RWPE2 (cell line): ENCODE data around the gene UVRAG.

Experiments
- ATAC-seq: fragments of 200-7000 bp; cut with Tn5 transposase; 3 replicates; pipeline ENCODE4 v1.9.1; 2021; ENCODE audit warnings: low read depth
- DNase-seq: peaks from one replicate; pipeline ENCODE4 v3.0.0-alpha.2; 2020; ENCODE audit warnings: low spot score
- H3K27ac ChIP-seq: fragments of 450-650 bp; 2 replicates; pipeline ENCODE4 v1.5.1; 2017; ENCODE audit warnings: mild to moderate bottlenecking; ENCODE audit not compliant: poor library complexity, severe bottlenecking
- H3K27me3 ChIP-seq: fragments of 250-450 bp; sonication (Bioruptor Pico); 2 replicates; pipeline ENCODE4 v1.5.1; 2021; ENCODE audit warnings: mild to moderate bottlenecking, moderate library complexity; ENCODE audit not compliant: insufficient read depth, poor library complexity, severe bottlenecking
- H3K36me3 ChIP-seq: fragments of 250-450 bp; sonication (Bioruptor Pico); 2 replicates; pipeline ENCODE4 v1.5.1; 2020; ENCODE audit warnings: low read depth, mild to moderate bottlenecking, moderate library complexity
- H3K4me1 ChIP-seq: fragments of 250-450 bp; sonication (Bioruptor Pico); 2 replicates; pipeline ENCODE4 v1.5.1; 2021; ENCODE audit warnings: mild to moderate bottlenecking, moderate library complexity; ENCODE audit not compliant: insufficient read depth, poor library complexity, severe bottlenecking
- H3K4me3 ChIP-seq: fragments of 250-450 bp; sonication (Bioruptor Pico); 2 replicates; pipeline ENCODE4 v1.5.1; 2021; ENCODE audit warnings: mild to moderate bottlenecking, moderate library complexity; ENCODE audit not compliant: severe bottlenecking
- H3K9me3 ChIP-seq: fragments of 250-450 bp; sonication (Bioruptor Pico); 2 replicates; pipeline ENCODE4 v1.5.1; 2021; ENCODE audit warnings: mild to moderate bottlenecking, moderate library complexity; ENCODE audit not compliant: severe bottlenecking
- TF ChIP-seq, protein P1 (sequence below): fragments of 450-650 bp; IDR thresholded peaks from one replicate; pipeline ENCODE4 v1.5.1; 2017; ENCODE audit warnings: mild to moderate bottlenecking, moderate library complexity; ENCODE audit not compliant: poor library complexity, severe bottlenecking

Gene UVRAG

DNA sequence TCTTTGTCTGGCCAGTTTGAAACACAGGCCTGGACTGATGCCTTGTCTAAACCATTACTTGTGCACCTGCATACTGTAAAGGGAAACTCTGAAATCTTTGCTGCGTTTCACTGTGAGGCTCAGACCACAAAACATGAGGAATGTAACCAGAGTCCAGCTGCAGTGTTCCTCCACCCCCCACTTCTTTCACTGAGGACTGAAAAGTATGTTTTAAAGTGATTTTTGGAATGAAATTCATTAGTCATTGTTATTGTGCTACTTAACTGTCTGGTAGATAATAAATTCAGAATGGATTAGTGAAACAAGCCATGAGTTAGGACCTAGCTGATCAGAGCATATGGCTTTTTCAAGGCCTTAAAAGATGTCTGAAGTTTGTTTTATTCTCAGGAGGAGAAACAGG is 210.1 kb downstream of the UVRAG start:
- Histone ChIP-seq H3K36me3 (peaks cover 9% of the 10 kb centered on the region; the same call in 1 of the 2 replicates), H3K4me1 (peaks cover 23% of the 10 kb centered on the region), H3K27ac (peak overlapping the region; percentile 3), H3K9me3 (no peaks in the 10 kb centered on the region), H3K27me3 (no peaks in the 10 kb centered on the region), H3K4me3 (no peak overlapping the region)
- ATAC-seq = peak; percentile 64
- no peak for DNase-seq
- TF ChIP-seq, protein P1, sequence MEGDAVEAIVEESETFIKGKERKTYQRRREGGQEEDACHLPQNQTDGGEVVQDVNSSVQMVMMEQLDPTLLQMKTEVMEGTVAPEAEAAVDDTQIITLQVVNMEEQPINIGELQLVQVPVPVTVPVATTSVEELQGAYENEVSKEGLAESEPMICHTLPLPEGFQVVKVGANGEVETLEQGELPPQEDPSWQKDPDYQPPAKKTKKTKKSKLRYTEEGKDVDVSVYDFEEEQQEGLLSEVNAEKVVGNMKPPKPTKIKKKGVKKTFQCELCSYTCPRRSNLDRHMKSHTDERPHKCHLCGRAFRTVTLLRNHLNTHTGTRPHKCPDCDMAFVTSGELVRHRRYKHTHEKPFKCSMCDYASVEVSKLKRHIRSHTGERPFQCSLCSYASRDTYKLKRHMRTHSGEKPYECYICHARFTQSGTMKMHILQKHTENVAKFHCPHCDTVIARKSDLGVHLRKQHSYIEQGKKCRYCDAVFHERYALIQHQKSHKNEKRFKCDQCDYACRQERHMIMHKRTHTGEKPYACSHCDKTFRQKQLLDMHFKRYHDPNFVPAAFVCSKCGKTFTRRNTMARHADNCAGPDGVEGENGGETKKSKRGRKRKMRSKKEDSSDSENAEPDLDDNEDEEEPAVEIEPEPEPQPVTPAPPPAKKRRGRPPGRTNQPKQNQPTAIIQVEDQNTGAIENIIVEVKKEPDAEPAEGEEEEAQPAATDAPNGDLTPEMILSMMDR = no peak

DNA sequence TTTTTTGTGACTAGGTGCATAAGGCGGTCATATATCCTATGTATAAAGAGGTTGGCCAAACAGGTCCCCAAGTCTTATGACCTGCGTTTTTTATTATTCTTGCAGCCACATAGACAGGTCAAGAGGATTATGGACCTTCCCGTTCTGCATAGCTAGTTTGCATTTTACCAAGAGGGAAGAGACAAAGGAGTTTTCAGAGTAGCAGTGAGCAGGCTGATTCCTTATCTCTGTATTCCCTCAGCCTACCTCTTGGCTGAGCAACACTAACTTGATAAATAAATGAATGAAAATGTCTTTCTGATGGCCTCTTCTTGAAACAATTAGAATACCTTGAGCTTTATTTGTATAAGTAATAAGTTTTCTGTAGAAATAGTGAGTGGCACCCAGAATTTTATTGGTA is 210.8 kb downstream of the UVRAG start:
- peaks cover 31% of the 10 kb centered on the region for H3K4me1 ChIP-seq
- peaks cover 9% of the 10 kb centered on the region; the same call in 1 of the 2 replicates for H3K36me3 ChIP-seq
- TF ChIP-seq, protein P1 = no peak
- DNase-seq = no peak
- H3K4me3 ChIP-seq = no peak overlapping the region
- no peak for ATAC-seq
- H3K27me3 ChIP-seq = no peaks in the 10 kb centered on the region
- no peaks in the 10 kb centered on the region for H3K9me3 ChIP-seq
- H3K27ac ChIP-seq = no peak overlapping the region

DNA sequence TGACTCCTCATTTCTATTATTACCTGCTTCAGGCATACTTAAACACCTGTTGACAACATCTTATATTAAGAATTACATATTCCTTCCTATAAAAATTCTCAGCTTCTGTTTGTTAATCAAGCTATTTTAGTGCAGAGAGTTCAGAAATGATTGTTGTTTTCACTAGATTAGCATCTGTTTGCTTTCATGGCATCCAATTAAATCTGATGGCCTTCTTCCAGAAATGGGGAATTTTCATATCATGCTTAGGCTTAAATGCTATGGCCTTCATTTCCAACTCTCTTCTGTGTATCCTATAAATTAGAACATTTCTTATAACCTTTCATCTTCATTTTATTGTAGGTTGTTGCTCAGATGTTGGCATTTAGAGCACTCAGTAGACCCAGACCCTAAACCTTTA is 211.3 kb downstream of the UVRAG start:
- no peak overlapping the region for H3K27ac ChIP-seq
- peaks cover 35% of the 10 kb centered on the region for H3K4me1 ChIP-seq
- peaks cover 9% of the 10 kb centered on the region; the same call in 1 of the 2 replicates for H3K36me3 ChIP-seq
- TF ChIP-seq, protein P1 = no peak
- H3K4me3 ChIP-seq = no peak overlapping the region
- DNase-seq = no peak
- no peaks in the 10 kb centered on the region for H3K9me3 ChIP-seq
- no peak for ATAC-seq
- H3K27me3 ChIP-seq = no peaks in the 10 kb centered on the region

DNA sequence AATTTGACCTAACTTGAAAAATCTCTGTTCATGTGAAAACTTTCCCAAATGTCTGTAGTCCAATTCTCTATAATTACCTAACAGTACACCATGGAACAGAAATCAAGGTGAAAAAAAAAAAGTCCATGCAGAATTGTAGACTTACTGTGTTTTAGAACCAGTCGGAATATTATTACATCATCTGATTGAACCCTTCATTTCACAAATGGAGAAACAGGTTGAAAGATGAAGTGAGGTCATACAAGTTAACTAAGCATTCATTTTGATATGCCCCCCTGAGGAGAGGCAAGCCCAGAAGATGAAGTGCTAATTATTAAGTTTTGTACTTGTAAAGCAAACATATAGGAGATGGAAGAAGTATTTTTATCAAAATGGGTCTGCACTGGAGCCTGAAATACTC is 211.9 kb downstream of the UVRAG start:
- Histone ChIP-seq H3K27ac (no peak overlapping the region), H3K27me3 (no peaks in the 10 kb centered on the region), H3K36me3 (peaks cover 9% of the 10 kb centered on the region; the same call in 1 of the 2 replicates), H3K4me1 (peaks cover 41% of the 10 kb centered on the region), H3K9me3 (no peaks in the 10 kb centered on the region), H3K4me3 (no peak overlapping the region)
- ATAC-seq = no peak
- no peak for DNase-seq
- TF ChIP-seq, protein P1 = no peak

DNA sequence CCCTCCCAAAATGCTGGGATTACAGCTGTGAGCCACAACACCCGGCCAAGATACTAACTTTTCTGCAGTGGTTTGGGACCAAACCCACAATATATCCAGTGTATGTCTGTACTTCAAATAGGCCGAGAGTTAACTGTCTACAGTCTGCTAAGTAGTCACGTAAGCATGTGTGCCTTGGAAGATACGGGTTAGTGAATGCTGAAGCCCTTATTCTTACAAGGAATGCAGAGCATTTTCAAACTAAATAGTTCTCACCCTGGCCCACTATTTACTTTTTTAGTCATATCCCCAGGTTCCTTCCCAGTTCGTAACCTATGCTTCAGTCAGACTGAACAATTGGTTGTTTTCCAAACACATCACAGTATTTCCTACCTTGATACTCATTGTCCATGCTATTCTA is 215.3 kb downstream of the UVRAG start:
- Histone ChIP-seq H3K4me1 (peaks cover 26% of the 10 kb centered on the region), H3K4me3 (no peak overlapping the region), H3K27me3 (no peaks in the 10 kb centered on the region), H3K9me3 (no peaks in the 10 kb centered on the region), H3K27ac (peak overlapping the region; percentile 83), H3K36me3 (no peaks in the 10 kb centered on the region)
- TF ChIP-seq, protein P1 = no peak
- DNase-seq (no peak), ATAC-seq (peak; percentile 94)
